ENCODE data around the gene GATA5. TPM values are rescaled to one million over a fixed set of nuclear protein-coding genes. Genes with fewer than 3 reads are reported as not detected.

Gene GATA5
- total RNA-seq, 4 donors from 2014 or later, result not detected

GRCh38 chr20:62482974-62483373 lies 7.2 kb upstream of the GATA5 start:
- DNase-seq, result no peak
- intact Hi-C loops (cut with DNase I; ENCODE audit: low total_unique reads) (no loop called here), in situ Hi-C loops (cut with MboI; ENCODE audit: low sequenced_read_pairs in 4 of 4) (no loop called here)
- H3K9me3 ChIP-seq, result no peaks in the 10 kb centered on the region
- TF ChIP-seq POLR2A (IDR thresholded peaks at IDR 0.05), result no peak
- TF ChIP-seq, protein P1, sequence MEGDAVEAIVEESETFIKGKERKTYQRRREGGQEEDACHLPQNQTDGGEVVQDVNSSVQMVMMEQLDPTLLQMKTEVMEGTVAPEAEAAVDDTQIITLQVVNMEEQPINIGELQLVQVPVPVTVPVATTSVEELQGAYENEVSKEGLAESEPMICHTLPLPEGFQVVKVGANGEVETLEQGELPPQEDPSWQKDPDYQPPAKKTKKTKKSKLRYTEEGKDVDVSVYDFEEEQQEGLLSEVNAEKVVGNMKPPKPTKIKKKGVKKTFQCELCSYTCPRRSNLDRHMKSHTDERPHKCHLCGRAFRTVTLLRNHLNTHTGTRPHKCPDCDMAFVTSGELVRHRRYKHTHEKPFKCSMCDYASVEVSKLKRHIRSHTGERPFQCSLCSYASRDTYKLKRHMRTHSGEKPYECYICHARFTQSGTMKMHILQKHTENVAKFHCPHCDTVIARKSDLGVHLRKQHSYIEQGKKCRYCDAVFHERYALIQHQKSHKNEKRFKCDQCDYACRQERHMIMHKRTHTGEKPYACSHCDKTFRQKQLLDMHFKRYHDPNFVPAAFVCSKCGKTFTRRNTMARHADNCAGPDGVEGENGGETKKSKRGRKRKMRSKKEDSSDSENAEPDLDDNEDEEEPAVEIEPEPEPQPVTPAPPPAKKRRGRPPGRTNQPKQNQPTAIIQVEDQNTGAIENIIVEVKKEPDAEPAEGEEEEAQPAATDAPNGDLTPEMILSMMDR (IDR thresholded peaks at IDR 0.05 in 4 of 5, conservative IDR thresholded peaks at IDR 0.05 in 1 of 5), result no peak
- no peaks in the 10 kb centered on the region for H3K36me3 ChIP-seq
- no peak overlapping the region for H3K27ac ChIP-seq
- H3K4me3 ChIP-seq, result no peak overlapping the region
- H3K27me3 ChIP-seq, result peaks cover 31 to 48% (median 33%) of the 10 kb centered on the region in 3 donors
- no peak for ATAC-seq
- peaks cover 0 to 2% of the 10 kb centered on the region in 2 donors for H3K4me1 ChIP-seq

- H3K27me3 ChIP-seq, result peaks cover 37 to 55% (median 40%) of the 10 kb centered on the region in 3 donors
- peaks cover 0 to 2% of the 10 kb centered on the region in 2 donors for H3K4me1 ChIP-seq
- no peaks in the 10 kb centered on the region for H3K9me3 ChIP-seq
- intact Hi-C loops (cut with DNase I; ENCODE audit: low total_unique reads) (no loop called here), in situ Hi-C loops (cut with MboI; ENCODE audit: low sequenced_read_pairs in 4 of 4) (no loop called here)
- no peaks in the 10 kb centered on the region for H3K36me3 ChIP-seq
- ATAC-seq (no peak), DNase-seq (no peak)
- H3K27ac ChIP-seq, result no peak overlapping the region
- no peak overlapping the region for H3K4me3 ChIP-seq
- TF ChIP-seq, protein P1 (IDR thresholded peaks at IDR 0.05 in 4 of 5, conservative IDR thresholded peaks at IDR 0.05 in 1 of 5), result no peak
- TF ChIP-seq POLR2A (IDR thresholded peaks at IDR 0.05), result no peak
Observed at GRCh38 chr20:62482146-62482809, 6.5 kb upstream of the GATA5 start.

DNA sequence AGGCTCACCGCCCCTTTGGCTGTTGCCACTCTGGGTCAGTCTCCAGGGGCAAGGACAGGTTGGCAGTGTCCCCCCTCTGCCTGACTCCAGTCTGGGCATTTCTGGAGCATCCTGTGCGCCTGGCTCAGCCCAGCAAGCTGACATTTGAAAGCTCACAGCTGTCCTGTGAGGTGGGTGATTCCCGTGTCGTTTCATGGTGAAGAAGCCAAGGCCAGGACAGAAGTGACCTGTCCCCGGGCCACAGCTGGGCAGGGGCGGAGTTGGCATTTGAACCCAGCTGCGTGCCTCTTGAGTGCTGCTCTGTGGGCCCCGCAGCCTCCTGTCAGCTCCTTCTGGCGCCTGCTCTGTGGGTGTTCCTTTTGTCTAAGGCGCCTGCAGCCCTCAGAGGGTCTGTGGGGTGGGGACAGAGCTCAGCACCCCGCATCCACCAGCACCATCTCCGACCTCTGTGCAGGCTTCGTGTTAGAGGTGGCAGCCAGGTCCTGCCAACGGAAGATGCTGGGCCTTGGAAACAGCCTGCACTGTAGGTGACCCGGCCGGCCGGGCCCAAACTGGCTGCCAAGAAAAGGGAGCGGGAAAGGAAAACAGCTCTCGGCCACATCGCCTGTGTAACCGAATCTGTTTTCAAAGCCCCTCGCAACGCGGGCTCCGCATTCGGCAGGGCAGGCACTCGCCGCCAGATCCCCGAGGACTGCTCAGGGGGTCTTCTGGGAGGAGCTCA lies 5.8 kb upstream of the GATA5 start:
- in situ Hi-C loops (cut with MboI; ENCODE audit: low sequenced_read_pairs in 4 of 4) (no loop called here), intact Hi-C loops (cut with DNase I; ENCODE audit: low total_unique reads) (no loop called here)
- TF ChIP-seq POLR2A (IDR thresholded peaks at IDR 0.05), result no peak
- TF ChIP-seq, protein P1 (IDR thresholded peaks at IDR 0.05 in 4 of 5, conservative IDR thresholded peaks at IDR 0.05 in 1 of 5), result no peak
- Histone ChIP-seq H3K27ac (no peak overlapping the region), H3K27me3 (peaks cover 40 to 58% (median 44%) of the 10 kb centered on the region in 3 donors), H3K9me3 (no peaks in the 10 kb centered on the region), H3K36me3 (no peaks in the 10 kb centered on the region), H3K4me1 (peaks cover 1 to 2% of the 10 kb centered on the region in 2 donors), H3K4me3 (no peak overlapping the region)
- DNase-seq (no peak), ATAC-seq (no peak)

DNA sequence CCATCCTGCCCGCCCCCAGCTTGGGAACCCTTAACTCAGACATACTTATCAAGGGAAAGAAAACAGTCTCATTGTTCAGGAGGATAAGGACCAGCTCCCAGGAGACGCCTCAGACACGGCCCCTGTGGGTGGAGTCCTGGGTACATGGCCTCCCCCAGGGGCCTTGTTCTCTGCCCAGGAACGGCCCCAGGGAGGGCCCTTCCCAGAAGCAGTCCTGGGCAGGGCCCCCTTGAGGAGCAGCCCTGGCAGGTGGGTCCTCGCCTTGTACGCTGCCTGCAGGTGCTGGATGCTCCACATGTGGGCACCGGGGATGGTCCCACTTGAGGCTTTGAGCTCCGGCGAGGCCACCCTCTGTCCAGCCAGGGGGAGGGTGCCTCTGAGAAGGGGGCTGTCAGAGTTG lies 4.5 kb upstream of the GATA5 start:
- no peaks in the 10 kb centered on the region for H3K36me3 ChIP-seq
- intact Hi-C loops (cut with DNase I; ENCODE audit: low total_unique reads), result no loop called here
- H3K27ac ChIP-seq, result no peak overlapping the region
- in situ Hi-C loops (cut with MboI; ENCODE audit: low sequenced_read_pairs in 4 of 4), result no loop called here
- DNase-seq (no peak), ATAC-seq (no peak)
- TF ChIP-seq, protein P1 (IDR thresholded peaks at IDR 0.05 in 4 of 5, conservative IDR thresholded peaks at IDR 0.05 in 1 of 5), result no peak
- TF ChIP-seq POLR2A (IDR thresholded peaks at IDR 0.05), result no peak
- no peaks in the 10 kb centered on the region for H3K9me3 ChIP-seq
- peaks cover 2 to 7% of the 10 kb centered on the region in 2 donors for H3K4me1 ChIP-seq
- peaks cover 48 to 71% (median 51%) of the 10 kb centered on the region in 3 donors for H3K27me3 ChIP-seq
- H3K4me3 ChIP-seq, result no peak overlapping the region

All from gastrocnemius medialis (tissue), 4 donors.